Neural cell (in vitro differentiated cells): ENCODE results near the gene PRKAA2.

ENCODE experiments used
- CTCF ChIP-seq: fragments of 450-650 bp; IDR thresholded peaks from 2 replicates; pipeline ENCODE4 v1.5.1; 2014; ENCODE audit warnings: antibody characterized with exemption, mild to moderate bottlenecking, moderate library complexity; ENCODE audit not compliant: poor library complexity, severe bottlenecking
- EZH2 ChIP-seq: fragments of 200-600, 300-800 bp; shearing (Covaris generic), sonication (generic); IDR thresholded peaks from 2 replicates; pipeline ENCODE4 v1.6.1; 2014; ENCODE audit warnings: antibody characterized with exemption, low read length, borderline replicate concordance, mild to moderate bottlenecking; ENCODE audit not compliant: insufficient read depth, poor library complexity, severe bottlenecking
- MXI1 ChIP-seq: fragments of 450-650 bp; conservative IDR thresholded peaks from 2 replicates; pipeline ENCODE4 v1.6.1; 2014; ENCODE audit warnings: antibody characterized with exemption, mild to moderate bottlenecking; ENCODE audit not compliant: poor library complexity, severe bottlenecking
- POLR2AphosphoS5 ChIP-seq: IDR thresholded peaks from 2 replicates; pipeline ENCODE4 v1.6.1; 2012
- REST ChIP-seq: IDR thresholded peaks from 2 replicates; pipeline ENCODE4 v1.6.1; 2012; ENCODE audit warnings: borderline replicate concordance
- SMC3 ChIP-seq: fragments of 450-650 bp; conservative IDR thresholded peaks from 2 replicates; pipeline ENCODE4 v1.6.1; 2014; ENCODE audit warnings: antibody characterized with exemption, mild to moderate bottlenecking, moderate library complexity; ENCODE audit not compliant: poor library complexity

- no peak for TF ChIP-seq EZH2
- no peak for TF ChIP-seq POLR2AphosphoS5
- no peak for TF ChIP-seq SMC3
- no peak for TF ChIP-seq MXI1
- TF ChIP-seq CTCF, result no peak
- TF ChIP-seq REST, result no peak
These were observed 21.0 kb downstream of the PRKAA2 start for GRCh38 chr1:56666112-56666608.
